Measurements from ENCODE around the gene BSN. TPM values are rescaled to one million over a fixed set of nuclear protein-coding genes. Genes with fewer than 3 reads are reported as not detected.

The BSN gene
- polyA plus RNA-seq, 4 donors: under 0.01 to 0.69 (median 0.64) TPM; not detected in 1

- no peak for DNase-seq
- H3K36me3 ChIP-seq (ENCODE audit: control insufficient read depth in 3 of 3, insufficient read depth in 2 of 3, low read depth in 1 of 3, low read length in 3 of 3): no peaks in the 10 kb centered on the region
- 80 to 87% (median 82%) methylated on average over 14 of the region's 14 CpGs for WGBS, 3 donors
- no peaks in the 10 kb centered on the region for H3K27me3 ChIP-seq (ENCODE audit: control insufficient read depth in 3 of 3, insufficient read depth in 3 of 3, low read length in 3 of 3)
- H3K4me3 ChIP-seq (ENCODE audit: low read depth in 1 of 3, low read length in 3 of 3): no peak overlapping the region
- H3K4me1 ChIP-seq (ENCODE audit: control insufficient read depth in 3 of 3, insufficient read depth in 2 of 3, low read depth in 1 of 3, low read length in 2 of 3): peaks cover 0 to under 1% (median 0%) of the 10 kb centered on the region in 3 donors
- no peaks in the 10 kb centered on the region for H3K9me3 ChIP-seq (ENCODE audit: control insufficient read depth in 2 of 2, insufficient read depth in 1 of 2, low read depth in 1 of 2, low read length in 1 of 2)
- H3K27ac ChIP-seq (ENCODE audit: low read depth in 1 of 3, low read length in 2 of 3): no peak overlapping the region
- no peak for FAIRE-seq
Measured at GRCh38 chr3:49661281-49661680, 107.0 kb downstream of the BSN start.

DNA sequence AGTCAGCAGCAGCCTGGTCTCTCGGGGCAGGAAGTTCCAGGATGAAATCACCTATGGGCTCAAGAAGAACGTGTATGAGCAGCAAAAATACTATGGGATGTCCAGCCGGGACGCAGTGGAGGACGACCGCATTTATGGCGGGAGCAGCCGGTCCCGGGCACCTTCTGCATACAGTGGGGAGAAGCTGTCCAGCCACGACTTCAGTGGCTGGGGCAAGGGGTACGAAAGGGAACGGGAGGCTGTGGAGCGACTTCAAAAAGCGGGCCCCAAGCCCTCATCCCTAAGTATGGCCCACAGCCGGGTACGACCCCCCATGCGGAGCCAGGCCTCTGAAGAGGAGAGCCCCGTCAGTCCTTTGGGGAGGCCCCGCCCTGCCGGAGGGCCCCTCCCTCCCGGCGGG is 107.7 kb downstream of the BSN start:
- 87 to 88% (median 87%) methylated on average over 22 of the region's 22 CpGs for WGBS, 3 donors
- Histone ChIP-seq H3K9me3 (ENCODE audit: control insufficient read depth in 2 of 2, insufficient read depth in 1 of 2, low read depth in 1 of 2, low read length in 1 of 2) (no peaks in the 10 kb centered on the region), H3K4me1 (ENCODE audit: control insufficient read depth in 3 of 3, insufficient read depth in 2 of 3, low read depth in 1 of 3, low read length in 2 of 3) (peaks cover 0 to 6% (median 0%) of the 10 kb centered on the region in 3 donors), H3K4me3 (ENCODE audit: low read depth in 1 of 3, low read length in 3 of 3) (no peak overlapping the region), H3K36me3 (ENCODE audit: control insufficient read depth in 3 of 3, insufficient read depth in 2 of 3, low read depth in 1 of 3, low read length in 3 of 3) (no peaks in the 10 kb centered on the region), H3K27me3 (ENCODE audit: control insufficient read depth in 3 of 3, insufficient read depth in 3 of 3, low read length in 3 of 3) (no peaks in the 10 kb centered on the region), H3K27ac (ENCODE audit: low read depth in 1 of 3, low read length in 2 of 3) (no peak overlapping the region)
- no peak for FAIRE-seq
- DNase-seq: no peak

GRCh38 chr3:49662720-49663413 is 108.6 kb downstream of the BSN start:
- H3K36me3 ChIP-seq (ENCODE audit: control insufficient read depth in 3 of 3, insufficient read depth in 2 of 3, low read depth in 1 of 3, low read length in 3 of 3): no peaks in the 10 kb centered on the region
- DNase-seq (no peak), FAIRE-seq (no peak)
- H3K4me3 ChIP-seq (ENCODE audit: low read depth in 1 of 3, low read length in 3 of 3): no peak overlapping the region
- no peaks in the 10 kb centered on the region for H3K9me3 ChIP-seq (ENCODE audit: control insufficient read depth in 2 of 2, insufficient read depth in 1 of 2, low read depth in 1 of 2, low read length in 1 of 2)
- H3K27ac ChIP-seq (ENCODE audit: low read depth in 1 of 3, low read length in 2 of 3): no peak overlapping the region
- H3K4me1 ChIP-seq (ENCODE audit: control insufficient read depth in 3 of 3, insufficient read depth in 2 of 3, low read depth in 1 of 3, low read length in 2 of 3): peaks cover 0 to 7% (median 0%) of the 10 kb centered on the region in 3 donors
- no peaks in the 10 kb centered on the region for H3K27me3 ChIP-seq (ENCODE audit: control insufficient read depth in 3 of 3, insufficient read depth in 3 of 3, low read length in 3 of 3)
- 90 to 96% (median 95%) methylated on average over 32 to 34 of the region's 34 CpGs for WGBS, 3 donors

DNA sequence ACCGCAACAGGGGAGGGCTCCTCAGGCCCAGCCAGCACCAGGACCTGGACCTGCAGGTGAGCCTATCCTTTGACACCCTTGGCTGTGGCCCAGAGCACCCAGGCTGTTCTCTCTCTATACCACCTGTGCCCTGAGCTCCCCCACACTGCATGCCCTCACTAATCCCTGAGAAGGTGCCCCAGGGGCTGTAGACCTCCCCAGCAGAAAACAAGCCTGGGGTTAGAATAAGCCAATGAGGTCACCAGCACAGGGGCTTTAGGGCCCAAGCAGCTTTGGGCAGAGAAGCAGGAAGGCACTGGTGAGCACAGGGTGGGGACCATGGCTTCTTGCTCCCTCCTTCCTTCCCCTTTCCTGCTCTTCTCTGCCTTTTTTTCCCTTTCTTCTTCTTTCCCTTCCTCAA is 109.6 kb downstream of the BSN start:
- Histone ChIP-seq H3K4me1 (ENCODE audit: control insufficient read depth in 3 of 3, insufficient read depth in 2 of 3, low read depth in 1 of 3, low read length in 2 of 3) (peaks cover 0 to 14% (median 0%) of the 10 kb centered on the region in 3 donors), H3K27ac (ENCODE audit: low read depth in 1 of 3, low read length in 2 of 3) (no peak overlapping the region), H3K9me3 (ENCODE audit: control insufficient read depth in 2 of 2, insufficient read depth in 1 of 2, low read depth in 1 of 2, low read length in 1 of 2) (no peaks in the 10 kb centered on the region), H3K27me3 (ENCODE audit: control insufficient read depth in 3 of 3, insufficient read depth in 3 of 3, low read length in 3 of 3) (no peaks in the 10 kb centered on the region), H3K36me3 (ENCODE audit: control insufficient read depth in 3 of 3, insufficient read depth in 2 of 3, low read depth in 1 of 3, low read length in 3 of 3) (no peaks in the 10 kb centered on the region), H3K4me3 (ENCODE audit: low read depth in 1 of 3, low read length in 3 of 3) (no peak overlapping the region)
- 81 to 100% (median 90%) methylated on average over 1 of the region's 1 CpG for WGBS, 3 donors
- DNase-seq: no peak
- no peak for FAIRE-seq

GRCh38 chr3:49664300-49664699 is 110.0 kb downstream of the BSN start:
- Histone ChIP-seq H3K27ac (ENCODE audit: low read depth in 1 of 3, low read length in 2 of 3) (no peak overlapping the region), H3K36me3 (ENCODE audit: control insufficient read depth in 3 of 3, insufficient read depth in 2 of 3, low read depth in 1 of 3, low read length in 3 of 3) (no peaks in the 10 kb centered on the region), H3K9me3 (ENCODE audit: control insufficient read depth in 2 of 2, insufficient read depth in 1 of 2, low read depth in 1 of 2, low read length in 1 of 2) (no peaks in the 10 kb centered on the region), H3K27me3 (ENCODE audit: control insufficient read depth in 3 of 3, insufficient read depth in 3 of 3, low read length in 3 of 3) (no peaks in the 10 kb centered on the region), H3K4me3 (ENCODE audit: low read depth in 1 of 3, low read length in 3 of 3) (no peak overlapping the region), H3K4me1 (ENCODE audit: control insufficient read depth in 3 of 3, insufficient read depth in 2 of 3, low read depth in 1 of 3, low read length in 2 of 3) (peaks cover 0 to 14% (median 0%) of the 10 kb centered on the region in 3 donors)
- DNase-seq: no peak
- WGBS, 3 donors: 77 to 92% (median 85%) methylated on average over 11 of the region's 11 CpGs
- FAIRE-seq: no peak

- no peak for FAIRE-seq
- H3K9me3 ChIP-seq (ENCODE audit: control insufficient read depth in 2 of 2, insufficient read depth in 1 of 2, low read depth in 1 of 2, low read length in 1 of 2): no peaks in the 10 kb centered on the region
- H3K27me3 ChIP-seq (ENCODE audit: control insufficient read depth in 3 of 3, insufficient read depth in 3 of 3, low read length in 3 of 3): no peaks in the 10 kb centered on the region
- H3K4me1 ChIP-seq (ENCODE audit: control insufficient read depth in 3 of 3, insufficient read depth in 2 of 3, low read depth in 1 of 3, low read length in 2 of 3): peaks cover 0 to 14% (median 0%) of the 10 kb centered on the region in 3 donors
- no peak overlapping the region for H3K4me3 ChIP-seq (ENCODE audit: low read depth in 1 of 3, low read length in 3 of 3)
- 81 to 90% (median 88%) methylated on average over 5 to 6 of the region's 6 CpGs for WGBS, 3 donors
- DNase-seq: no peak
- H3K36me3 ChIP-seq (ENCODE audit: control insufficient read depth in 3 of 3, insufficient read depth in 2 of 3, low read depth in 1 of 3, low read length in 3 of 3): peaks cover 0 to 2% (median 0%) of the 10 kb centered on the region in 3 donors
- H3K27ac ChIP-seq (ENCODE audit: low read depth in 1 of 3, low read length in 2 of 3): no peak overlapping the region
Measured at GRCh38 chr3:49665822-49666519, 111.7 kb downstream of the BSN start.

GRCh38 chr3:49666592-49666991 is 112.3 kb downstream of the BSN start:
- peaks cover 0 to 14% (median 0%) of the 10 kb centered on the region in 3 donors for H3K4me1 ChIP-seq (ENCODE audit: control insufficient read depth in 3 of 3, insufficient read depth in 2 of 3, low read depth in 1 of 3, low read length in 2 of 3)
- H3K4me3 ChIP-seq (ENCODE audit: low read depth in 1 of 3, low read length in 3 of 3): no peak overlapping the region
- H3K36me3 ChIP-seq (ENCODE audit: control insufficient read depth in 3 of 3, insufficient read depth in 2 of 3, low read depth in 1 of 3, low read length in 3 of 3): peaks cover 0 to 2% (median 0%) of the 10 kb centered on the region in 3 donors
- WGBS, 3 donors: 19 to 33% (median 31%) methylated on average over 8 of the region's 8 CpGs
- no peaks in the 10 kb centered on the region for H3K27me3 ChIP-seq (ENCODE audit: control insufficient read depth in 3 of 3, insufficient read depth in 3 of 3, low read length in 3 of 3)
- no peaks in the 10 kb centered on the region for H3K9me3 ChIP-seq (ENCODE audit: control insufficient read depth in 2 of 2, insufficient read depth in 1 of 2, low read depth in 1 of 2, low read length in 1 of 2)
- DNase-seq (no peak), FAIRE-seq (no peak)
- H3K27ac ChIP-seq (ENCODE audit: low read depth in 1 of 3, low read length in 2 of 3): no peak overlapping the region

GRCh38 chr3:49667701-49668413 is 113.6 kb downstream of the BSN start:
- WGBS, 3 donors: 76 to 80% (median 76%) methylated on average over 25 of the region's 25 CpGs
- H3K4me3 ChIP-seq (ENCODE audit: low read depth in 1 of 3, low read length in 3 of 3): no peak overlapping the region
- DNase-seq: no peak
- H3K9me3 ChIP-seq (ENCODE audit: control insufficient read depth in 2 of 2, insufficient read depth in 1 of 2, low read depth in 1 of 2, low read length in 1 of 2): no peaks in the 10 kb centered on the region
- H3K4me1 ChIP-seq (ENCODE audit: control insufficient read depth in 3 of 3, insufficient read depth in 2 of 3, low read depth in 1 of 3, low read length in 2 of 3): peaks cover 0 to 14% (median 0%) of the 10 kb centered on the region in 3 donors
- no peak for FAIRE-seq
- no peaks in the 10 kb centered on the region for H3K27me3 ChIP-seq (ENCODE audit: control insufficient read depth in 3 of 3, insufficient read depth in 3 of 3, low read length in 3 of 3)
- no peak overlapping the region for H3K27ac ChIP-seq (ENCODE audit: low read depth in 1 of 3, low read length in 2 of 3)
- H3K36me3 ChIP-seq (ENCODE audit: control insufficient read depth in 3 of 3, insufficient read depth in 2 of 3, low read depth in 1 of 3, low read length in 3 of 3): peaks cover 0 to 2% (median 0%) of the 10 kb centered on the region in 3 donors
